DMS114 treated with DMSO at 0.1 percent for 48 hours (cell line): Measurements from ENCODE around the gene ALPG.
A peak's percentile ranks its signal among the peaks of the same experiment; 100 is the strongest.
"Not testable (repeated sequence)": the region's sequence is repeated elsewhere in the genome, so short reads cannot be mapped to it uniquely, and the experiment has no call there.

Source experiments
- DNase-seq: peaks from one replicate; lab custom pipeline; 2025; ENCODE audit not compliant: unreplicated experiment; lab: John Stamatoyannopoulos, UW

ALPG gene

GRCh38 chr2:232418466-232419244 is 12.0 kb downstream of the ALPG start:
- DNase-seq = no peak

- no peak for DNase-seq
Measured at GRCh38 chr2:232419245-232420072, 12.8 kb downstream of the ALPG start.

- DNase-seq = no peak
Measured at GRCh38 chr2:232420073-232420454, 13.4 kb downstream of the ALPG start.

GRCh38 chr2:232420463-232421188 is 14.0 kb downstream of the ALPG start:
- no peak for DNase-seq

- peak; percentile 11 for DNase-seq
Measured at GRCh38 chr2:232421189-232421785, 14.6 kb downstream of the ALPG start.

- DNase-seq = no peak
Measured at GRCh38 chr2:232422051-232422450, 15.4 kb downstream of the ALPG start.

GRCh38 chr2:232422996-232423395 is 16.4 kb downstream of the ALPG start:
- not testable (repeated sequence) for DNase-seq

- not testable (repeated sequence) for DNase-seq
Measured at GRCh38 chr2:232423407-232423806, 16.8 kb downstream of the ALPG start.

GRCh38 chr2:232431705-232432590 is 25.3 kb downstream of the ALPG start:
- no peak for DNase-seq

GRCh38 chr2:232432598-232433184 is 26.0 kb downstream of the ALPG start:
- no peak for DNase-seq

GRCh38 chr2:232433622-232434021 is 27.0 kb downstream of the ALPG start:
- not testable (repeated sequence) for DNase-seq

GRCh38 chr2:232434091-232434490 is 27.4 kb downstream of the ALPG start:
- DNase-seq = no peak

GRCh38 chr2:232434563-232435374 is 28.1 kb downstream of the ALPG start:
- DNase-seq = no peak

- no peak for DNase-seq
Measured at GRCh38 chr2:232435375-232435648, 28.7 kb downstream of the ALPG start.

- no peak for DNase-seq
Measured at GRCh38 chr2:232435805-232436204, 29.2 kb downstream of the ALPG start.

GRCh38 chr2:232436381-232437194 is 29.9 kb downstream of the ALPG start:
- no peak for DNase-seq

- DNase-seq = no peak
Measured at GRCh38 chr2:232437195-232437571, 30.5 kb downstream of the ALPG start.

GRCh38 chr2:232438091-232438490 is 31.4 kb downstream of the ALPG start:
- DNase-seq = no peak
